ENCODE results near the gene CDHR2. TPM values are rescaled to one million over a fixed set of nuclear protein-coding genes. Genes with fewer than 3 reads are reported as not detected.
"Not testable (repeated sequence)": the region's sequence is repeated elsewhere in the genome, so short reads cannot be mapped to it uniquely, and the experiment has no call there.

Gene CDHR2
- total and polyA plus RNA-seq, 2 donors from 2014 or later, result 4.2 to 8.0 TPM

DNA sequence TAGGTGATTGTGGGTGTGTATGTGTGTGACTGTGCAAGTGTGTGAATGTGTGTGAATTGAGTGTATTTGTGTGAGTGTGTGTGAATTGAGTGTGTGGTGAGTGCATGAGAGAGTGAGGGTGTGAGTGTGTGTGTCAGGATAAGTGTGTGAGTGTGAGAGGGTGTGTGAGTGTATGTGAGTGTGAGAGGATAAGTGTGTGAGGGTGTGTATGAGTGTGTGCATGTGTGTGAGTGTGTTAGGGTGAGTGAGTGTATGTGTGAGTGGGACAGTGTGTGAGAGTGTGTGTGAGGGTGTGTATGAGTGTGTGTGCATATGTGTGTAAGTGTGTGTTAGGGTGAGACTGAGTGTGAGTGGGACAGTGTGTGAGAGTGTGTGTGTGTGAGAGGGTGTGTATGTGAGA is 39.2 kb downstream of the CDHR2 start:
- H3K36me3 ChIP-seq (ENCODE audit: control insufficient read depth in 2 of 3, insufficient read depth in 3 of 3, low read length in 3 of 3), result peaks cover 0 to 5% (median 0%) of the 10 kb centered on the region in 3 donors
- no peak overlapping the region for H3K4me3 ChIP-seq (ENCODE audit: low read length in 3 of 3)
- FAIRE-seq (no peak), DNase-seq (no peak)
- no peak overlapping the region for H3K27ac ChIP-seq (ENCODE audit: low read depth in 2 of 2, low read length in 2 of 2)
- H3K27me3 ChIP-seq (ENCODE audit: control insufficient read depth, insufficient read depth, low read length), result no peaks in the 10 kb centered on the region
- no peak overlapping the region for H3K9ac ChIP-seq (ENCODE audit: low read length in 3 of 3)
- TF ChIP-seq, protein P1, sequence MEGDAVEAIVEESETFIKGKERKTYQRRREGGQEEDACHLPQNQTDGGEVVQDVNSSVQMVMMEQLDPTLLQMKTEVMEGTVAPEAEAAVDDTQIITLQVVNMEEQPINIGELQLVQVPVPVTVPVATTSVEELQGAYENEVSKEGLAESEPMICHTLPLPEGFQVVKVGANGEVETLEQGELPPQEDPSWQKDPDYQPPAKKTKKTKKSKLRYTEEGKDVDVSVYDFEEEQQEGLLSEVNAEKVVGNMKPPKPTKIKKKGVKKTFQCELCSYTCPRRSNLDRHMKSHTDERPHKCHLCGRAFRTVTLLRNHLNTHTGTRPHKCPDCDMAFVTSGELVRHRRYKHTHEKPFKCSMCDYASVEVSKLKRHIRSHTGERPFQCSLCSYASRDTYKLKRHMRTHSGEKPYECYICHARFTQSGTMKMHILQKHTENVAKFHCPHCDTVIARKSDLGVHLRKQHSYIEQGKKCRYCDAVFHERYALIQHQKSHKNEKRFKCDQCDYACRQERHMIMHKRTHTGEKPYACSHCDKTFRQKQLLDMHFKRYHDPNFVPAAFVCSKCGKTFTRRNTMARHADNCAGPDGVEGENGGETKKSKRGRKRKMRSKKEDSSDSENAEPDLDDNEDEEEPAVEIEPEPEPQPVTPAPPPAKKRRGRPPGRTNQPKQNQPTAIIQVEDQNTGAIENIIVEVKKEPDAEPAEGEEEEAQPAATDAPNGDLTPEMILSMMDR (IDR thresholded peaks at IDR 0.05; ENCODE audit: borderline replicate concordance, extremely low read depth, insufficient read depth), result no peak
- intact Hi-C loops (cut with DNase I), result no loop called here
- peaks cover 0 to 4% (median 3%) of the 10 kb centered on the region in 3 donors for H3K9me3 ChIP-seq (ENCODE audit: control insufficient read depth in 2 of 3, insufficient read depth in 1 of 3, low read length in 3 of 3)
- no peaks in the 10 kb centered on the region for H3K4me1 ChIP-seq (ENCODE audit: control insufficient read depth in 2 of 3, insufficient read depth in 2 of 3, low read depth in 1 of 3, low read length in 3 of 3)

DNA sequence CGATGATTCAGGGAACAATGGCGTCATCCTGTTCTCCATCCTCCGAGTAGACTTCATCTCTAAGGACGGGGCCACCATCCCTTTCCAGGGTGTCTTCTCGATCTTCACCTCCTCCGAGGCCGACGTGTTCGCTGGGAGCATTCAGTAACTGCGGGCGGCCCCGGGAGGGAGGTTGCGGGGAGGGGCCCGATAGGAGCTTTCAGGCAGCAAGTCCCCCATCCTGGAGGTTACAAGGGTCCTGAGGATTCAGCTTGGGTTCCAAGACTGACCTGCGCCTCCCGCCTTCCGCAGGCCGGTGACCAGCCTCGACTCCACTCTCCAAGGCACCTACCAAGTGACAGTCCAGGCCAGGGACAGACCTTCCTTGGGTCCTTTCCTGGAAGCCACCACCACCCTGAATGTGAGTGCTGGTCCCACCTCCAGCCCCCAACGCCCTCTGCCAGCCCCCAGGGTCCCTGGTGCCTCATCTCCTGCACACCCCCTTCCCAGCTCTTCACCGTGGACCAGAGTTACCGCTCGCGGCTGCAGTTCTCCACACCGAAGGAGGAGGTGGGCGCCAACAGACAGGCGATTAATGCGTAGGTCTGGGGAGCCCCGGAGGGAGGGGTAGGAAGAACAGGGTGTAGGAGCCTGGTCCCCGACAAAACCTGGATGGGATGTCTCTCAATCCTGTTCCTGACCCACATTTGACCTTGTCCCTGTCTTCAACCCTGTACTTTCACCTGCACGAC is 40.1 kb downstream of the CDHR2 start:
- intact Hi-C loops (cut with DNase I), result no loop called here
- Histone ChIP-seq H3K4me1 (ENCODE audit: control insufficient read depth in 2 of 3, insufficient read depth in 2 of 3, low read depth in 1 of 3, low read length in 3 of 3) (no peaks in the 10 kb centered on the region), H3K9me3 (ENCODE audit: control insufficient read depth in 2 of 3, insufficient read depth in 1 of 3, low read length in 3 of 3) (peaks cover 0 to 4% (median 3%) of the 10 kb centered on the region in 3 donors), H3K36me3 (ENCODE audit: control insufficient read depth in 2 of 3, insufficient read depth in 3 of 3, low read length in 3 of 3) (peaks cover 0 to 5% (median 0%) of the 10 kb centered on the region in 3 donors), H3K27me3 (ENCODE audit: control insufficient read depth, insufficient read depth, low read length) (no peaks in the 10 kb centered on the region), H3K9ac (ENCODE audit: low read length in 3 of 3) (no peak overlapping the region), H3K27ac (ENCODE audit: low read depth in 2 of 2, low read length in 2 of 2) (no peak overlapping the region), H3K4me3 (ENCODE audit: low read length in 3 of 3) (no peak overlapping the region)
- DNase-seq (no peak), FAIRE-seq (no peak)
- TF ChIP-seq, protein P1 (IDR thresholded peaks at IDR 0.05; ENCODE audit: borderline replicate concordance, extremely low read depth, insufficient read depth), result no peak

DNA sequence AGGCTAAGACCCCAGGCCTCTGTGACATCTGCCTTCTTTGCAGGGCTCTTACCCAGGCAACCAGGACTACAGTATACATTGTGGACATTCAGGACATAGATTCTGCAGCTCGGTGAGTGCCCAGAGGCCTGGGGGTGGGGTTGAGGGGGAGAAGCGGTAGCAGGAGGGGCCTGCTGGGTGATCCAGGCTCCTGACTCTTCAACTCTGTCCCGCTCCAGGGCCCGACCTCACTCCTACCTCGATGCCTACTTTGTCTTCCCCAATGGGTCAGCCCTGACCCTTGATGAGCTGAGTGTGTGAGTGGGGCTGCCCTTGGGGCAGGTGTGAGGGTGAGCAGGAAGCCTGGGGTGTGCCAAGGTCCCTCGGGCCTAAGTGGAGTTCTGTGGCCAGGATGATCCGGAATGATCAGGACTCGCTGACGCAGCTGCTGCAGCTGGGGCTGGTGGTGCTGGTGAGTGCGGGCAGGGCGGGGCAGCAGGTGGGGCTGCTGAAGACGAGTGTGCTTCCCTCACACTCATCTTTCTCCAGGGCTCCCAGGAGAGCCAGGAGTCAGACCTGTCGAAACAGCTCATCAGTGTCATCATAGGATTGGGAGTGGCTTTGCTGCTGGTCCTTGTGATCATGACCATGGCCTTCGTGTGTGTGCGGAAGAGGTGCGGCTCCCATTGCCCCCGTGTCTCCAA is 41.0 kb downstream of the CDHR2 start:
- TF ChIP-seq, protein P1 (IDR thresholded peaks at IDR 0.05; ENCODE audit: borderline replicate concordance, extremely low read depth, insufficient read depth), result no peak
- H3K36me3 ChIP-seq (ENCODE audit: control insufficient read depth in 2 of 3, insufficient read depth in 3 of 3, low read length in 3 of 3), result peaks cover 0 to under 1% (median 0%) of the 10 kb centered on the region in 3 donors
- no peak overlapping the region for H3K27ac ChIP-seq (ENCODE audit: low read depth in 2 of 2, low read length in 2 of 2)
- DNase-seq (no peak), FAIRE-seq (no peak)
- H3K9me3 ChIP-seq (ENCODE audit: control insufficient read depth in 2 of 3, insufficient read depth in 1 of 3, low read length in 3 of 3), result peaks cover 0 to 3% (median 2%) of the 10 kb centered on the region in 3 donors
- H3K27me3 ChIP-seq (ENCODE audit: control insufficient read depth, insufficient read depth, low read length), result no peaks in the 10 kb centered on the region
- no peak overlapping the region for H3K4me3 ChIP-seq (ENCODE audit: low read length in 3 of 3)
- intact Hi-C loops (cut with DNase I), result no loop called here
- H3K4me1 ChIP-seq (ENCODE audit: control insufficient read depth in 2 of 3, insufficient read depth in 2 of 3, low read depth in 1 of 3, low read length in 3 of 3), result no peaks in the 10 kb centered on the region
- H3K9ac ChIP-seq (ENCODE audit: low read length in 3 of 3), result no peak overlapping the region

DNA sequence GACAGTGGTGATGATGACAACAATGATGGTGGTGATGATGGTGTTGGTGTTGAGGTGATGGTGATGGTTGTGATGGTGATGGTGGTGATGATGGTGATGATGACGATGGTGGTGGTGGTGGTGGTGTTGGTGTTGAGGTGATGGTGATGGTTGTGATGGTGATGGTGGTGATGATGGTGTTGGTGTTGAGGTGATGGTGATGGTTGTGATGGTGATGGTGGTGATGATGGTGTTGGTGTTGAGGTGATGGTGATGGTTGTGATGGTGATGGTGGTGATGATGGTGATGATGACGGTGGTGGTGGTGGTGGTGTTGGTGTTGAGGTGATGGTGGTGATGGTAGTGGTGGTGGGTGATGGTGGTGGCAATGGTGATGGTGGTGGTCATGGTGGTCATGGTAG is 42.5 kb downstream of the CDHR2 start:
- H3K27ac ChIP-seq (ENCODE audit: low read depth in 2 of 2, low read length in 2 of 2); DNase-seq; H3K27me3 ChIP-seq (ENCODE audit: control insufficient read depth, insufficient read depth, low read length); H3K4me1 ChIP-seq (ENCODE audit: control insufficient read depth in 2 of 3, insufficient read depth in 2 of 3, low read depth in 1 of 3, low read length in 3 of 3); intact Hi-C loops (cut with DNase I); H3K9me3 ChIP-seq (ENCODE audit: control insufficient read depth in 2 of 3, insufficient read depth in 1 of 3, low read length in 3 of 3); H3K9ac ChIP-seq (ENCODE audit: low read length in 3 of 3); H3K4me3 ChIP-seq (ENCODE audit: low read length in 3 of 3); H3K36me3 ChIP-seq (ENCODE audit: control insufficient read depth in 2 of 3, insufficient read depth in 3 of 3, low read length in 3 of 3): not testable (repeated sequence)
- peak; percentile 84 for FAIRE-seq
